Stimulated activated CD8-positive, alpha-beta memory T cell treated with anti-CD3 and anti-CD28 coated beads, Interleukin-7, amount 100 ng/mL, for 24 hours (primary cell): ENCODE measurements around the gene MAML3.

Experiments
- DNase-seq: peaks from one replicate; pipeline ENCODE4 v3.0.0-alpha.2; 2020; ENCODE audit warnings: low read depth

Gene MAML3

DNA sequence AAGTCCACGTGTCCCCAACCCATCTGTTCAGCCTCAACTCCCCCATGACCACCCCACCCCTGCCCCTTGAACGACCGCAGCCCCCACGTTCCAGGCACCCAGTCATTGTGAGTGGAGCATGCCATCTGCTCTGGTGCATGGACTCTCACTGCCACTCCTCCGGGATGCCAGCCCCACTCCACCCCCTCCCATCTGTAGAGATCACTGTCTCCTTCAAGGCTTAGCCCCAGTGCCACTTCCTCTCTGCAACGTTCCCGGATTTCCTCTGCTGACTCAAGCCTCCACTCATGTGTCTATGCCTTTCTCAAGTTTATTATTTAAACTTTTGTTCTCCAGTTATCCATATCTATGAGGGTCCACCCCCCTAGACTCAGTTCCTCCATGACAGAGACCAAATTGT is 54.0 kb downstream of the MAML3 start:
- DNase-seq = no peak

DNA sequence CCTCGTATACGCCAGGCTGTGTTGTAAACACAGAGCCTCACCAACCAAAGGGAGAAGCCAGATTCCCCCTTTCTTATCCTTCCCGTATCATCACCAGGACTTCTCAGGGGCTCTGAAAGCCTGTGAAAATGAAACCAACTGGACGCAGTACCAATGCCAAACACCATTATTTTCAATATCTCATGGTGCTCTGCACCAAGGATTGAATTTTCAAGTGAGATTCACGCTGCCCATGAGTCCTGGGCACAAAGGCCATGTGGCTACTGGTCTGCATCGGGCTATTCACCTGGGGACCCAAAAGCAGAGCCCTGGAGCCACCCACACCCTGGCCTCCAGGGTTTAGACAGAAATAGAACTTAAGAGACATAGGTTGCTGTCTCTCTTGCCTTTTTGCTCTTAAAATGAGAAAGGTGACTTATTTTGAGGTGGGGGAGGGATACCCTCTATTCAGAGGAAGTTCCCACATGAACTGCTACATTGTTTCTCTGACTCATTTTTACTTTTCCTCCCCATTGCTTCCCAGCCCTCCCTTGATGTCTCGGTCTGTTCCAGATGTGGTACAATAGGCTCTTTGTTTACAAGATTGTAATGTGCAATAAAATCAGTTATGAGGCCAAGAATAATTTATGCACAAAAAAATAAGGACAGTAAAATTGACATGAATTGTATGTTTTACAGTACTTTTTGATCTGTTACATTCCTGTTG is 55.4 kb downstream of the MAML3 start:
- DNase-seq = no peak

DNA sequence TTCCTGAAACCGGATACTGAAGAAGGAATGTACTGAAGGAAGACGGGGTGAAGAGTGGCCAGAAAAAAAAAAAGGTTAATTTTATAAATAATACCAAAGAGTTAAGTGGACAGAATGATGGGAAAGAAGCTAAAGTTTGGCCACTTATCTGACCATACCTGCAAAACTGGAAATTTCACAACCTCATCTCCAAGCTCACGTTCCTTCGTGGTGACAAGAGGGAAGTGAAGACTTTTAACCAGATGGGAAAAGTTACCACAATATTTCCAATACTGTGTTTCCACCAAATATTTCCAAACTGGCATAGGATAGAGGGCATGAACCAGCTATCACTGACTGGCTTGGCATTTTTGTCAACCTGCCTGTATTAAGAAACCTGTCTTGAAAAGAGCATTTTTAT is 56.4 kb downstream of the MAML3 start:
- DNase-seq = no peak

DNA sequence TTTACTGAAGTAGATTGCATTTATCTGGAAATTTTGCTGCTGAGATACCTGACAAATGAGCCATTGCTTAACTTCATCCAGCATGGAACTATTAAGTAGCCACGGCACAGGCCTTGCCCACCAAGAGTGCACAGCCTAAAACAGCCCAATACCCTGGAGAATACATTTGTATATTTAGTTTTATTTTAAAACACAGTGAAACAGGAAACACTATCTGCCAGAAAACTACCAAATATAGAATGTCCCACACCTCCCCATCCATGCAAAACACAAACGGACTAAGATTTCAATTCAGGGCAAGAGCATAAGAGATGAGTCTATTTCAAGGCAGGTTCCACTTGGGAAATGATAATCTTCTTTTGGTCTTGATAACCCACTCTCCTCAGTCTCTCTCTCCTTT is 57.1 kb downstream of the MAML3 start:
- no peak for DNase-seq

DNA sequence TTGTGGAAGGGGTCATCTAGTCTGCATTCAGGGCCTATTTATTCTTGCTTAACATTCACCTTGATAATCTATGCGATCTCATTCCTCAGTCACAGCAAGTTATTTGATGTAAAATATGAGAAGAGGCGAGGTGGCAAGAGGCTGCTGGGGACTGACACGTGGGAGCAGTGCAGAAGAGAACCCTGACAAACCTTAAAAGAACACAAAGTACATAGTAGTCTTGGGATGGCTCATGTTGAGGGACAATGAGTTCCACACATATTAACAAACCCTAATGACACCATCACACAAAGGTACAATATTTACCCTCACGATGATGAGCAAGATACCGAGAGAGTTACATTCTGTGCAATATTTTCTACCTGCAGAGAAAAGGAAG is 57.5 kb downstream of the MAML3 start:
- no peak for DNase-seq

DNA sequence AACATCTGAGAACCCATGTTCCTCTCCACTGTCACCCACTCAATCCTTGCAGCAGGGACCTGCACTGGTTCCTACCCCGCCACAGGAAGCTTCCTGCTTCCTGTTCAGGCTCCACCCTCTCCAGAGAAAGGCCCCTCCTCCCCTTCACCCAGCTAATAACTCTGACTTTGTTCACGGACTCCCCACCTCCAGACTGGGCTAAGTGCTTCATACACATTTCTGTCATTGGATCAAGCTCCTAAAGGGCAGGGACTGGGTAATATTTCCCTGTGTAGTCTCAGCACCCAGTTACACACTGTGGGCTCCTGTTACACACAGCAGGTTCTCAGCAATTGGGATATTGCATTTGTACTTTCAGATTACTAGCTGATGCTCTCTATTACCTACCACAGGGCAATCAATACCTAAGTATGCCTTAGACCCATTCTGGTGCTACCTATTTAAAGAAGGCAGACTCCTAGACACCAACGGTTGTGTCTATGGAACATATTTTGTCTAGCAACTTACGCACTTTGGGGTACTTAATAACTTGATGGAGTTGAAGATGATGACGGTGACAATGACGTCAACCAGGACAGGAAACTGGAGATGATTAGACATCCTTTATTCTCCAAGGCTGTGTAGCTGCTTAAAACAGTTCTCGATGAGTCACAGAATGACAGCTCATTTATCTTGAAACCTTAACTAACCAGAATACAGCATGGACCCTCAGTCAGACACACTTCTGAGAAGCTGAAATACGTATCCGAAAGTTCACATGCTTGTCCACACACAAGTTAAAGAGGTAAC is 58.1 kb downstream of the MAML3 start:
- DNase-seq = no peak

DNA sequence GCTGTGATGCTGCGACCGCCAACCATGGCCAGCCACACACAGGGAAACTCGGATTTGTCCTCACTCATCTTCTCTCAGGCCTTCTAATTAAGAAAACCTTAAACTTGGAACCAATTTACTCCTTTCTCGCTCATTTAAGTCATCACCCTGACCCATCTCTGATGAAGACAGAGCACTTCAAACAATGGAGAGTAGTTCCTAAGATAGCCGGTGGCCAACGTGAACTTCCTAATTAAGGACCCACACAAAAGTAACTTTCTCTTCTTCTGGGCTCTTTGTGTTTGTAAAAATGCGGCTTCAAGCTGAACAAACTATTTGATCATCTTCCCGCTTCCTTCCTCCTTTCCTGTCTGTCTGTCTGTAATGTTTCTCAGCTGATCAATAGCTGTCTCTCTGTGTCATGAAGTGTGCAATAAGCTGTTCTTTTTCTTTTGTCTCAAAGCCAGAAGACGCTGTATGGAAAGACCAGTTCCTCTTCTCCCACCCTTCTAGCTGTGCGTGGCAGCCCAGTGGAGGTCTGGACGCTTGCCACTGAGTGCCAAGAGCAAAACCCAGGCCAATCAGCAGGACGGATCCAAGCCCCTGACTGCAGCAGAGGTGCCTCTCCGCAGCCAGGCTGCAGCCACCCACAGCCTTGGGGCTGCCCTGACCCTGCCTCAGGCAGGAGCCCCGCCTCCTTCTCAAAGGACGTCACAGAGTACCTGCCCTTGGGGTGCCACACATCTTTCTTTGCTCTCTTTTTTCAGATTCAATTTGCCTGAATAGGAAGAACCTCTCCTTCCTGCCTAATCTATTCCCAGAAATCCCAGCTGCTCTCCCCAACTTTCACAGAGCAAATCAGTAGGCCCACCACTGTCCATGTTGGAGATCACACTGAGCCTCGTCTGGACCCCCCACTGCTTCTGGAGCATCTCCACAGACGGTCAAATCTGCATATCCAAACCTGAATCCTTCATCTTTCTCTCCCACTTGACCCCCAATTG is 59.3 kb downstream of the MAML3 start:
- no peak for DNase-seq

DNA sequence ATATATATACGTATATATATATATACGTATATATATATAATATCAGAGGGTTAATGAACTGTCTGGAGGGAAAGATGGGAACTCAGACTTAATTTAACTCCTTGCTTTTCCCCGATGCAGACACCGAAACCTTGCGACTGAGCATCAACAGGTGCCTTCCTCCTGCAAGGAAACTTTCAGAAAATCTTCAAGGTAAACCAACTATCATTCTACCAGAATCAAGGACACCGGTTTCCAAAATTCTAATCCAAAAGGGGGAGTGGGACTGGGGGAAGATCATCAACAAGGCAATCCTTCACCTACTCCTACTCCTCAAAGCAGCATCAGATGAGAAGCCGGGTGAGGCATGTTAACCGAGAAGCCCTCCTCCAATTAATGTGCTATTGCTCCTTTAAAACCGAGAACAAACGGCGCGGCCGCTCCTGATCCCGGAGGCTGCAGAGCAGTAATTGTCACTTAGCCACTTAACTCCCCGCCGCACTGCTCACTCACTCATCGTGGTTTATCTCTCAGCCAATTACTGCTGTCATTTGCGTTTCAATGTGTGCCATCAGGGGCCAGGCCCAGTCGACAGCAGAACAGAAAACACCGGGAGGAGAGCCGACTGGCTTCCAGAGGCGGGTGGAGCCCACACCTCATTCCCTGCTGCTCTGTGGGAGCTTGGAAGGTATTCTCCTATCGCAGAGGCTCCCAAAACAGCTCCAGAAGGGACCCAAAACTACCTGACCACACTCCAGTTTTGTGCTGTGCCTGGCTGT is 61.7 kb downstream of the MAML3 start:
- no peak for DNase-seq

DNA sequence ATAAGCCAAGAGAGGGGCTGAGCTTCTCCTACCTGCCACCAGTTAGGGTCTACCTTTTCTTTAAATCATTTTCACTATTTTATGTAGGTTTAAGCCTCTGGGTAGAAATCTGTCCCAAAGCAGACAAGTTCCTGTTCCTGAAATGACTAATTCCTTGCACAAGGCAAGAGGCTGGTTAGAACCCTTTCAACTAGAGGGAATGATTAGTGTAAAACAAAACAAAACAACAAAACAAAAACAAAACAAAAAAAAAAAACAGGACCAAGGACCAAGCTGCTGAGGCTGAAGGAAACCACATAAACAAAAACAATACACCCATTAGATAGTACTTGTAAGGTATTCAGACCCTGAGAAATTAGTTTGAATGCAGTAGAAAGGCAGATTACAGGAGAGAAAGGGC is 62.7 kb downstream of the MAML3 start:
- no peak for DNase-seq

DNA sequence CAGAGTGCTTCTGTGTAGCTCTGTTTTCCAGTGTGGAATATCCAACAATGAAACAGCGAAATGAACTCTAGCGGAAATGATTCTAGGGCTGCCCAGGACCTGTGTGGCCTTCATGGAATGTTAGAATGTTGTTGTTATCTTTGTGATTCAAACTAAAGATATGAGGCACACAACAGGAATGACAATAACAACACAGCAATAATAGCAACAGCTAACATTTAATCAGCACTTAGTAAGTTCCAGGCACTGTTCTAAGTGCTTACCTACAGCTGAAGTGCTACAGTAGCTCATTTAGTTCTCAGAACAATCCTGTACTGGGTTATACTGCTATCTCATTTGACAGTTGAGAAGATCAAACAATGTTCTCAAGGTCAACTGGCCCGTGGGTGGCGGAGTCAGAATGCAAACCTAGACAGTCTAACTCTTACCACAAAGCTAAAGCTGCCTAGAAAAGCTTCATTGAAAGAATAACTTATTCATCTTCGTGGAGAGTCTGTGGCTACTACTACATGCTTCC is 63.7 kb downstream of the MAML3 start:
- DNase-seq = no peak

DNA sequence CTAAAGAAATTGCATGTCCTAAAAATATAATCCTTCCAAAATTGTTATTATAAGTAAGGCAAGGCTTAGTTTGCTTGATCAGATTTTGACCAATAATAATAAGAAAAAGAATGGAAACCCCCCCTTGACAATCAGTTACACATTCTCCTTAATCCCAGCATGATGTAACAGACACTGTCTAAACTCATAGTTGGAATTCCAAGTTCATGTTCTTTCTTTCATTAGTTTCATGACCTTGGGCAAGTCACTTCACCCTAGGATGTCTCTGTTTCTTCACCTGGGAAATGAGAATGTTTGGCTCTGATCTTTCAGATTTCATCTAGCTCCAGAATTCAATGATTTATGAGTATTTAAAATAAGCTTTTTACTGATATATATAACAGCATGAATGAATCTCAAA is 64.8 kb downstream of the MAML3 start:
- no peak for DNase-seq

DNA sequence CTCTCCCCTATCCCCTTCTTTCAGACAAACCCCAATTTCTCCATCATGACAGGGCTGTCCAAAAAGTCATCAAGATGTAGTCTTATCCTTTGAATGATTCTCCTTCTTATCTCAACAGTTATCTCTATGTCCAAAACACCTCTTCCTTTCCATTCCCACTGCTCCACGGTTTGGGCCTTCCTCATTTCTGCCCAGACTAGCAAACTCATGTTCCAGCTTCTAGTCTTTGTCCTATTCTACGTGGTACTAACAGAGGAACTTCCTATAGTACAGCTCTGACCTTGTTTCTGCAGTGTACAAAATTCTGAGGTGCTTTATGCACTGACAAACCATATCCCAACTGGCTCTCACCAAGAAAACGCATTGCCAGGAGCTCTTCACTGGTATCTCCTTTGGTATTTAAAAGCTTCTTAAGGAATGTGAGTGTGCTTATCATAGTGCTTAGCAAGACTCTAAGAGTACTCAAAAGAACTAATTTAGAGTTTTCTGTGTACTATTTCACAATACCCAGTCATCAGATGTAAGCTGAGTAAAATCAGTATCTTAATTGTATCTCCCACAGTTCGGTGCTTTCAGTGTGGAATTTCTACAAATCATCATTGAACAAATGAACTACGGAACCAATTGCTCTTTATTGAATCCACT is 65.5 kb downstream of the MAML3 start:
- DNase-seq = no peak

DNA sequence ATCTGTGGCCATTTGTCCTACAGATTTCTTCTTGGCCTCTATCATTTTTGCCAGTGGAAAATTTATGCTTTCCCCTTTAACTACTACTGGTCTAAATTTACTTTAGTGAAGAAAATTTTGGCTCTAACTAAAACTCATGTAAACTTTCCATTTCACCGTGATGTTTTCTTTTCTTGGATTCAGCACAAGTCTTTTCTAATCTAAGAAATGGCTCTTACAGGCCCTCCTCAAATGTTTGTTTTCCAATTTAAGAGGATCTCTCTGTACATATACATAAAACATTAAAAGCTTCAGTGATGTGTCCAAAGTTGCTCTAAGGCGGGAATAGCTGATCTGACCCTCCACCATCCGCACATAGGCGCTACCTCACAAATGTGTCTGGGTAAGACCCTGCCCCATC is 68.1 kb downstream of the MAML3 start:
- DNase-seq = no peak

DNA sequence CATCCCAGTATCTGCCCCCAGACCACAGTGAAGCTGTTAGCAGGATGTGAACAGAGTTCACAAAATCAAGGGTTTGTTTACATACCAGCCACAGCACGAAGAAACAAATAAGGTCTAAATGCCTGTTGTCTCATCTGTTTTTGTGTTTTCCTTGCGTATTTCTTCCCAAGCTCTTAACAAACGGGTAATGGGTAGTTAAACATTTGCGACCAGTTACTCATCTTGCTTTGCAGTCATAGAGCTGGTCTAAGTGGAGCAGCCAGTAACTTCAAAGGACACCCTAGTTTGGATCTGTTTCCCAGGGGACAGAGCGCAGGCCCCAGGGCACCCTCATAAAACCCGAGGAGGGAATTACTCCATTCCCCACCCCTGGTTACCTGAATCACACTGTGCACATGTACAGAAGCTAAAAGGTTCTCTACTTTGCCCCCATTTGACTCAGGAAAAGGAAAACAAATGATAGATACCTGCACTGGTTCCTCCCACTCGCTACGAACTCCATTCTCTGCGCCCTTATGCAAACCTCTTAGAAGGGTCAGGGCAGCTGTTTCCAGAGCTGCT is 68.8 kb downstream of the MAML3 start:
- no peak for DNase-seq

DNA sequence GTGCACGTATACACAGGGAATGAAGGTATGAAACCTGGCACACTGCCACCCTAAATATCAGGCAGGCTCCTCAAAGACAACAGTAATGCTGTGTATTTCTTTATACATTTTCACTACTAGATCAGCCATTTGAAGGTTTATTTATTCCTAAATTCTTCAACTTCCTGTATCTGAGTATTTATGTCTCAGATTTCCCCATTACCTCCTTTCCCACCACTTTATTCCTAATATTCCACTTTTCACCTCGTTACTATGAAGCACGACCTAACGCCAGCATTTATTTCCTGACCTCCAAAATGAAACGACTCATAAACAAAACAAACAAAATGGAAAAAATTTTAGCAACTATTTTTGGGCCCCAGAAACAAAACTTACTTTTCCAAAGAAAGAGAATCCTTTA is 69.6 kb downstream of the MAML3 start:
- DNase-seq = no peak

DNA sequence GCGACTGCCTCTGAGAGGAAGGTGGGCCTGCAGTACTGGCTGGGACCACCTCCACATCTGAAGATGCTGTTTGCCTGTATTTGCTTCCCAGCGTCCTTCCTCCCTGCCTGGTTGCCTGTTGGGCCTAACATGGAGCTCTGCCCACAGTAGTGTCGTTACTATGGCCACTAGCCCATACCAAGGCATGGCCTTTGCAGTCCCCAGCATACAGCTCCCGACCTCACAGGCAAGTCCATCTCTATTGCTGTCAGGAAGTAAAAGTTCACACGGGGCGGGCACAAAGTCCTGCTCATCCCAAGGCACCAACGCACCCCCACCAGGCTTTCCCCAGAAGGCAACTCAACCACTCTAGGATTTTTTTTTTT is 71.6 kb downstream of the MAML3 start:
- no peak for DNase-seq

DNA sequence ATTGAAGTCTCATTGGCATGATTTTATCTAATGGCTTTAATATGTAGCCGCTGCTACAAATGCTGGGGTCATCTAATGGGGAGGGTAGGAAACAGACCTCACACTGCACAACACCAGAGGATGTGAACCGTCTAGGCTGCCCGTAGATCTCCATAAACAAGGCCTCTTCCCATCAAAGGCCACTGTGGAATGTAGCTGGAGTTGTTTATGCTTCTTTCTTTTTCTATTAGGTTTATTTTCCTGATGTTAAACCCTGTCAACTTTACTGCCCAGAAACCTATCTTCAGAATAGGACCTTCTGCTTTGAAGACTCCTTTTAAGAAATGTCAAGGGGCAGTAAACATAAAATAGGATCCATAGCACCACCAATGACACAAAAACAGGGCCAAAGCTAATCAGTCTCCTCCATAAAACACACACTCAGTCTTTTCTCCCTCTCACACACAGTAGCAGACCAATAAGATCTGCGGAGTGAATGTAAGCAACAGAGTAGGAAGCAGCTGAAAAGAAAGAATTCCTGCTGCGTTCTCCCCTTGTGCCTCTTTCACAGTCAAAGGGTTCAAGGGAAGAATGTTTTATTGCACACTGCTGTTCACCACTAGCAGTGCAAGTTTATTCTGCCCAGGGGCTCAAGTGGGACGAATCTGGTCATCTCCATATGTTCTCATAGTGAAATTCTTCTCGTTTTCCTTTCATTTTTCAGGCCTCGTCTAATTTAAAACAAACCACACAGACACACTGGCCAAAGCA is 72.2 kb downstream of the MAML3 start:
- DNase-seq = no peak

DNA sequence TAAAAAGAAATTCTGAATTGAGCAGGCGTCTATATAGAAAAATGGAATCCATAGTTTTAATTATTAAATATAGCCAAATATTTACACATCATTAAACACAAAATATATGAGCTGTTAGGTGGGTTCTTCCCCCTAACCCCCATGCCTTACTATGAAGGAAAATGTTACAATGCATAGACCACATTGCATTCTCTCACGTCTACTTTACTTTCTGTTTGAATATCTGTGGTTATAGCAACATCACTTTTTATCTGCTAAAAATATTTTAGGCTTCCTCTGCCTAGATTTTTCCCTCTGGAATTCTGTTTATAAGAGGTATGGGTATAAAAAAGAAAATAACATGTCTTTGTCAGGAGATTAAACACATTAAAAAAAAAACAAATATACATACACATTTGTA is 73.1 kb downstream of the MAML3 start:
- DNase-seq = no peak

DNA sequence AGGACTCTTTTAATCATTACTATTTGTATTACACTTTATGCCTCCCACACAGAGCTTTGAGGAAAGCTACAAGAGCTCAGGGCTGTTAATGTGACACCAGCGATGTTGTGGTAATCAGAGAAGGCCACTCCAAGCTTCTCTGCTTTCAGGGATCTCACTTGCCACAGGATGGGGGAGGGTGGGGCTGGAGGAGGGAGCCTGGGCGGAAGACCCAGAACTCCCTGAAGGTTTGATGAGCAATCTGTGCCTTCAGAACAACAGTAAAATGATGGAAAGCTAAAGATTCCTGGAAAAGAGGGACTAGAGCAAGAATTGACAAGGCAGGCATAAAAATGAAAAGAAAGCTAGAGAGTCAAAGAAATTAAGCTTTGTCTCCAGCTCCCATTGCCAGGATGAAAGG is 75.6 kb downstream of the MAML3 start:
- no peak for DNase-seq

DNA sequence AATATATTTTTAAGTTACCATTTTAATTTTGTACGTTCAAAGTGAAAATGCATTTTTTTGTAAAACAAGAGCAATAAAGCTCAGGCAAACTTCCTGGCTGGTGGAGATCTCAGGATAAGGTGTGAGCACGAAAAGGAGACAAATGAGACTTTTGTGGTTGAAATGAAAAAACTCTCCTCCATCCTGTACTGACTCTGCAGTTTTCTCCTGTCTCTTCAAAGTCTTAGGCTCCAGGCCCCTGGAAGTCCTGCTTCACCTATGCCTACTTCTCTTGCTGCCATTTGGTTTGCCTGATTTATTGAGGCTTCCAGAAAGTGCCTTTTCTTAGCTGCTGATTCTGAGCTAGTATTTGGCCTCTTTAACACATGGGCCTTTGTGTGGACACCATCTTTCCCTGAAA is 77.7 kb downstream of the MAML3 start:
- no peak for DNase-seq
